Neural cell (in vitro differentiated cells): ENCODE data around the gene TPST1. TPM values are rescaled to one million over a fixed set of nuclear protein-coding genes. Genes with fewer than 3 reads are reported as not detected.

Experiments
- H2AFZ ChIP-seq: fragments of 200-600, 300-800 bp; sonication (generic), shearing (Covaris generic); 2 replicates; pipeline ENCODE4 v1.6.0; 2014; ENCODE audit warnings: low read depth, mild to moderate bottlenecking, antibody characterized with exemption, low read length, moderate library complexity
- H3F3A ChIP-seq: fragments of 200-600 bp; shearing (Covaris generic); 2 replicates; pipeline ENCODE4 v1.6.1; 2016; ENCODE audit warnings: mild to moderate bottlenecking, moderate library complexity, mixed read lengths, antibody characterized with exemption, low read length; ENCODE audit not compliant: insufficient read depth, poor library complexity, severe bottlenecking
- H3K27ac ChIP-seq: fragments of 200-600, 300-800 bp; sonication (generic), shearing (Covaris generic); 2 replicates; pipeline ENCODE4 v1.5.1; 2014; ENCODE audit warnings: mild to moderate bottlenecking, low read length, moderate library complexity
- H3K27me3 ChIP-seq: fragments of 300-800, 200-600 bp; sonication (generic), shearing (Covaris generic); 2 replicates; pipeline ENCODE4 v1.6.0; 2014; ENCODE audit warnings: mild to moderate bottlenecking, low read depth, low read length, moderate library complexity; ENCODE audit not compliant: insufficient read depth
- H3K36me3 ChIP-seq: fragments of 300-800, 200-600 bp; sonication (generic), shearing (Covaris generic); 2 replicates; pipeline ENCODE4 v1.5.1; 2014; ENCODE audit warnings: mild to moderate bottlenecking, antibody characterized with exemption, low read length, moderate library complexity; ENCODE audit not compliant: insufficient read depth
- H3K4me2 ChIP-seq: fragments of 300-800, 200-600 bp; sonication (generic), shearing (Covaris generic); 2 replicates; pipeline ENCODE4 v1.6.0; 2014; ENCODE audit warnings: mild to moderate bottlenecking, low read length
- H3K4me3 ChIP-seq: fragments of 300-800, 200-600 bp; sonication (generic), shearing (Covaris generic); 2 replicates; pipeline ENCODE4 v1.5.1; 2014; ENCODE audit warnings: mild to moderate bottlenecking, low read length, moderate library complexity
- H3K79me2 ChIP-seq: fragments of 200-600 bp; shearing (Covaris generic); replicated peaks from 2 replicates; pipeline ENCODE4 v1.6.0; 2014; ENCODE audit warnings: mild to moderate bottlenecking, low read length, moderate library complexity; ENCODE audit not compliant: insufficient read depth
- H3K9ac ChIP-seq: fragments of 300-800, 200-600 bp; sonication (generic), shearing (Covaris generic); 2 replicates; pipeline ENCODE4 v1.6.1; 2016; ENCODE audit warnings: mild to moderate bottlenecking, low read length, mixed read lengths
- H3K9me2 ChIP-seq: fragments of 200-600 bp; shearing (Covaris generic); 2 replicates; pipeline ENCODE4 v1.6.1; 2016; ENCODE audit warnings: mild to moderate bottlenecking, low read length, mixed read lengths; ENCODE audit not compliant: insufficient read depth
- H3K9me3 ChIP-seq: fragments of 200-600, 300-800 bp; sonication (generic), shearing (Covaris generic); 2 replicates; pipeline ENCODE4 v1.6.1; 2016; ENCODE audit warnings: mild to moderate bottlenecking, mixed run types, low read length, moderate library complexity, mixed read lengths
- H4K20me1 ChIP-seq: fragments of 200-600 bp; shearing (Covaris generic); 2 replicates; pipeline ENCODE4 v1.6.1; 2016; ENCODE audit warnings: mild to moderate bottlenecking, mixed run types; ENCODE audit not compliant: insufficient read depth
- EP300 ChIP-seq: fragments of 450-650 bp; conservative IDR thresholded peaks from 2 replicates; pipeline ENCODE4 v1.6.1; 2014; ENCODE audit warnings: antibody characterized with exemption, mild to moderate bottlenecking, moderate library complexity; ENCODE audit not compliant: poor library complexity, severe bottlenecking
- EZH2 ChIP-seq: fragments of 200-600, 300-800 bp; shearing (Covaris generic), sonication (generic); IDR thresholded peaks from 2 replicates; pipeline ENCODE4 v1.6.1; 2014; ENCODE audit warnings: antibody characterized with exemption, low read length, borderline replicate concordance, mild to moderate bottlenecking; ENCODE audit not compliant: insufficient read depth, poor library complexity, severe bottlenecking
- MXI1 ChIP-seq: fragments of 450-650 bp; conservative IDR thresholded peaks from 2 replicates; pipeline ENCODE4 v1.6.1; 2014; ENCODE audit warnings: antibody characterized with exemption, mild to moderate bottlenecking; ENCODE audit not compliant: poor library complexity, severe bottlenecking
- POLR2AphosphoS5 ChIP-seq: IDR thresholded peaks from 2 replicates; pipeline ENCODE4 v1.6.1; 2012
- RAD21 ChIP-seq: fragments of 450-650 bp; conservative IDR thresholded peaks from 2 replicates; pipeline ENCODE4 v1.6.1; 2014; ENCODE audit warnings: antibody characterized with exemption, mild to moderate bottlenecking, moderate library complexity
- SMC3 ChIP-seq: fragments of 450-650 bp; conservative IDR thresholded peaks from 2 replicates; pipeline ENCODE4 v1.6.1; 2014; ENCODE audit warnings: antibody characterized with exemption, mild to moderate bottlenecking, moderate library complexity; ENCODE audit not compliant: poor library complexity
- TAF1 ChIP-seq: IDR thresholded peaks from 2 replicates; pipeline ENCODE4 v1.6.1; 2012; ENCODE audit warnings: low read depth
- polyA plus RNA-seq: library from polyadenylated mRNA; depleted of rRNA; stranded (reverse); fragments of >200 nt; gene quantifications from 2 replicates; pipeline ENCODE4 v1.2.3, GENCODE V29; 2014
- TF ChIP-seq, protein P1 (sequence below): fragments of 450-650 bp; IDR thresholded peaks from 2 replicates; pipeline ENCODE4 v1.5.1; 2014; ENCODE audit warnings: antibody characterized with exemption, mild to moderate bottlenecking, moderate library complexity; ENCODE audit not compliant: poor library complexity, severe bottlenecking
- TF ChIP-seq, protein P2 (sequence below): IDR thresholded peaks from 2 replicates; pipeline ENCODE4 v1.6.1; 2012; ENCODE audit warnings: borderline replicate concordance

Gene TPST1
- polyA plus RNA-seq, 1 donor from 2014 or later: 58.5 TPM

DNA sequence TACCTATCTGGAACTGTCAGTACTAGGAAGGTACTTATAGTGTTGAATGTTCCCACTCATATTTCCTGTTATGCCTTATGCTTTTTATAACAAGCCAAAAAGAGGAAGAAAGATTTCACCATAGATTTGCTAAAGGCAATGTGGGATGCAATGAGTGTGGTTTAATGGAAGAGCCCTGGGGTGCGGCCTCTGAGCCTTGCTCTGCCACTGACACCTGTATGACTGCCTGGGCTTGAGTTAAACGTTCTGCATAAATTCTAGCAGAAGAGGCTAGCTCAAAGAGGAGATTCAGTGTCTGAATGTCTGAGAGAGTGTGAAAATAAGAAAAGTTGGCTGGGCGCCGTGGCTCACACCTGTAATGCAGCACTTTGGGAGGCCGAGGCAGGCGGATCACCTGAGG lies 143.8 kb downstream of the TPST1 start:
- Histone ChIP-seq H3K27ac (no peak overlapping the region), H2AFZ (no peak overlapping the region), H3K4me3 (no peak overlapping the region), H4K20me1 (no peaks in the 10 kb centered on the region), H3K9me2 (no peaks in the 10 kb centered on the region), H3K9me3 (no peaks in the 10 kb centered on the region), H3K4me2 (no peak overlapping the region), H3K36me3 (no peaks in the 10 kb centered on the region), H3K27me3 (no peaks in the 10 kb centered on the region), H3K9ac (no peak overlapping the region), H3K79me2 (no peaks in the 10 kb centered on the region), H3F3A (no peaks in the 10 kb centered on the region)
- TF ChIP-seq MXI1: no peak
- TF ChIP-seq, protein P1, sequence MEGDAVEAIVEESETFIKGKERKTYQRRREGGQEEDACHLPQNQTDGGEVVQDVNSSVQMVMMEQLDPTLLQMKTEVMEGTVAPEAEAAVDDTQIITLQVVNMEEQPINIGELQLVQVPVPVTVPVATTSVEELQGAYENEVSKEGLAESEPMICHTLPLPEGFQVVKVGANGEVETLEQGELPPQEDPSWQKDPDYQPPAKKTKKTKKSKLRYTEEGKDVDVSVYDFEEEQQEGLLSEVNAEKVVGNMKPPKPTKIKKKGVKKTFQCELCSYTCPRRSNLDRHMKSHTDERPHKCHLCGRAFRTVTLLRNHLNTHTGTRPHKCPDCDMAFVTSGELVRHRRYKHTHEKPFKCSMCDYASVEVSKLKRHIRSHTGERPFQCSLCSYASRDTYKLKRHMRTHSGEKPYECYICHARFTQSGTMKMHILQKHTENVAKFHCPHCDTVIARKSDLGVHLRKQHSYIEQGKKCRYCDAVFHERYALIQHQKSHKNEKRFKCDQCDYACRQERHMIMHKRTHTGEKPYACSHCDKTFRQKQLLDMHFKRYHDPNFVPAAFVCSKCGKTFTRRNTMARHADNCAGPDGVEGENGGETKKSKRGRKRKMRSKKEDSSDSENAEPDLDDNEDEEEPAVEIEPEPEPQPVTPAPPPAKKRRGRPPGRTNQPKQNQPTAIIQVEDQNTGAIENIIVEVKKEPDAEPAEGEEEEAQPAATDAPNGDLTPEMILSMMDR: no peak
- no peak for TF ChIP-seq EZH2
- TF ChIP-seq SMC3: no peak
- TF ChIP-seq TAF1: no peak
- TF ChIP-seq, protein P2, sequence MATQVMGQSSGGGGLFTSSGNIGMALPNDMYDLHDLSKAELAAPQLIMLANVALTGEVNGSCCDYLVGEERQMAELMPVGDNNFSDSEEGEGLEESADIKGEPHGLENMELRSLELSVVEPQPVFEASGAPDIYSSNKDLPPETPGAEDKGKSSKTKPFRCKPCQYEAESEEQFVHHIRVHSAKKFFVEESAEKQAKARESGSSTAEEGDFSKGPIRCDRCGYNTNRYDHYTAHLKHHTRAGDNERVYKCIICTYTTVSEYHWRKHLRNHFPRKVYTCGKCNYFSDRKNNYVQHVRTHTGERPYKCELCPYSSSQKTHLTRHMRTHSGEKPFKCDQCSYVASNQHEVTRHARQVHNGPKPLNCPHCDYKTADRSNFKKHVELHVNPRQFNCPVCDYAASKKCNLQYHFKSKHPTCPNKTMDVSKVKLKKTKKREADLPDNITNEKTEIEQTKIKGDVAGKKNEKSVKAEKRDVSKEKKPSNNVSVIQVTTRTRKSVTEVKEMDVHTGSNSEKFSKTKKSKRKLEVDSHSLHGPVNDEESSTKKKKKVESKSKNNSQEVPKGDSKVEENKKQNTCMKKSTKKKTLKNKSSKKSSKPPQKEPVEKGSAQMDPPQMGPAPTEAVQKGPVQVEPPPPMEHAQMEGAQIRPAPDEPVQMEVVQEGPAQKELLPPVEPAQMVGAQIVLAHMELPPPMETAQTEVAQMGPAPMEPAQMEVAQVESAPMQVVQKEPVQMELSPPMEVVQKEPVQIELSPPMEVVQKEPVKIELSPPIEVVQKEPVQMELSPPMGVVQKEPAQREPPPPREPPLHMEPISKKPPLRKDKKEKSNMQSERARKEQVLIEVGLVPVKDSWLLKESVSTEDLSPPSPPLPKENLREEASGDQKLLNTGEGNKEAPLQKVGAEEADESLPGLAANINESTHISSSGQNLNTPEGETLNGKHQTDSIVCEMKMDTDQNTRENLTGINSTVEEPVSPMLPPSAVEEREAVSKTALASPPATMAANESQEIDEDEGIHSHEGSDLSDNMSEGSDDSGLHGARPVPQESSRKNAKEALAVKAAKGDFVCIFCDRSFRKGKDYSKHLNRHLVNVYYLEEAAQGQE: no peak
- TF ChIP-seq EP300: no peak
- no peak for TF ChIP-seq RAD21
- TF ChIP-seq POLR2AphosphoS5: no peak

DNA sequence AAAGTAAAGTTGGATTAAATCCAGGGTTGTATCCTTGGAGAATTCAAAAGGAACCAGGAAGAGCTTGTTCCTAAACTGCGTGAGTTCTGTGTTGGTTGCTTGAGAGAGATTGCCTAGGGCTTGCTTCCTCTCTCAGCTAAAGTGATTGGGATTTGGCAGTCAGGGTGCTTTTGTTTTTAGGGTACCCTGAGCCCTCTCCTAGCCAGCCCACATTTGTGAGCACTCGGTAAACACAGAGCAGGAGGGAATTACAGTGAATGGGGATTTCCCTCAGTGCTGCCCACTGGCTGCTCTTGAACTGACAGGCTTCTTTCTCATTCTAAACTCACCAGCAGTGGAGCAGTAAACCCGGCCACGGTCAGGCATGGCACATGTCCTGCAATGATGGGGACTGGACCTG lies 146.9 kb downstream of the TPST1 start:
- no peaks in the 10 kb centered on the region for H3K36me3 ChIP-seq
- no peaks in the 10 kb centered on the region for H3K9me3 ChIP-seq
- no peaks in the 10 kb centered on the region for H3F3A ChIP-seq
- H3K4me2 ChIP-seq: no peak overlapping the region
- no peak overlapping the region for H3K27ac ChIP-seq
- H2AFZ ChIP-seq: no peak overlapping the region
- no peaks in the 10 kb centered on the region for H3K79me2 ChIP-seq
- H3K9me2 ChIP-seq: no peaks in the 10 kb centered on the region
- H3K27me3 ChIP-seq: no peaks in the 10 kb centered on the region
- no peaks in the 10 kb centered on the region for H4K20me1 ChIP-seq
- H3K9ac ChIP-seq: no peak overlapping the region
- H3K4me3 ChIP-seq: no peak overlapping the region
- no peak for TF ChIP-seq TAF1
- TF ChIP-seq EZH2: no peak
- no peak for TF ChIP-seq POLR2AphosphoS5
- TF ChIP-seq, protein P2: no peak
- TF ChIP-seq RAD21: no peak
